GM12878 (cell line): ENCODE data around the gene SEMA5B. TPM values are rescaled to one million over a fixed set of nuclear protein-coding genes. Genes with fewer than 3 reads are reported as not detected.

Experiments used
- ATAC-seq: fragments of 200-7000 bp; cut with Tn5 transposase; 3 replicates; pipeline ENCODE4 v1.9.1; 2020; ENCODE audit warnings: mild to moderate bottlenecking, moderate library complexity
- BruUV-seq: library from RNA; stranded (reverse); fragments of 400-500 nt; replicated peaks from 2 replicates; lab custom pipeline; 2021; lab: Mats Ljungman, UMichigan
- CTCF ChIA-PET: fragments of 300-600 bp; sonication (Branson Sonifier 250); formaldehyde crosslinking; extraction: SDS; loops from one replicate; lab custom pipeline; 2021; ENCODE audit warnings: inconsistent platforms; lab: Yijun Ruan, JAX
- POLR2A ChIA-PET: fragments of 350-600 bp; formaldehyde crosslinking; extraction: SDS; loops from one replicate; lab custom pipeline; 2021; ENCODE audit warnings: inconsistent platforms; lab: Charles Lee
- RAD21 ChIA-PET: fragments of 300-600 bp; sonication (Branson Sonifier 250); formaldehyde crosslinking; loops from one replicate; lab custom pipeline; 2023; ENCODE audit warnings: antibody characterized with exemption; ENCODE audit not compliant: unreplicated experiment; lab: Charles Lee
- SMC1A ChIA-PET: fragments of 300-600 bp; sonication (Branson Sonifier 250); formaldehyde crosslinking; loops from one replicate; lab custom pipeline; 2023; ENCODE audit not compliant: unreplicated experiment, uncharacterized antibody; lab: Charles Lee
- DNase-seq: peaks from one replicate; pipeline ENCODE4 v3.0.0-alpha.2; 2011; ENCODE audit warnings: low read depth, low spot score
- FAIRE-seq: peaks from 3 replicates; lab custom pipeline; 2011; peaks lifted over from hg19 to GRCh38; lab: Jason Lieb, UNC
- H2AFZ ChIP-seq: 2 replicates; pipeline ENCODE4 v1.6.0; 2011; ENCODE audit warnings: low read depth, low read length, control low read depth; ENCODE audit not compliant: control insufficient read depth
- H3K27ac ChIP-seq: 2 replicates; pipeline ENCODE4 v1.5.1; 2011; ENCODE audit warnings: control low read depth; ENCODE audit not compliant: control insufficient read depth, insufficient read depth
- H3K27me3 ChIP-seq, 2 experiments: replicated peaks in 1 of 2; 2 replicates each; pipeline versions ENCODE4 v1.6.0 to v1.6.1; 2011; ENCODE audit warnings: low read length in 1 of 2; ENCODE audit not compliant: control insufficient read depth in 2 of 2, insufficient read depth in 2 of 2
- H3K36me3 ChIP-seq, 2 experiments: 2 replicates each; pipeline ENCODE4 v1.5.1; 2011; ENCODE audit warnings: low read length in 1 of 2; ENCODE audit not compliant: control insufficient read depth in 2 of 2, insufficient read depth in 2 of 2
- H3K4me1 ChIP-seq: 2 replicates; pipeline ENCODE4 v1.6.1; 2011; ENCODE audit warnings: mild to moderate bottlenecking, low read length, moderate library complexity, mixed read lengths; ENCODE audit not compliant: control insufficient read depth, insufficient read depth
- H3K4me2 ChIP-seq: 2 replicates; pipeline ENCODE4 v1.6.0; 2011; ENCODE audit warnings: control low read depth; ENCODE audit not compliant: control insufficient read depth, insufficient read depth
- H3K4me3 ChIP-seq: fragments of 200-600 bp; sonication (generic); 2 replicates; pipeline ENCODE4 v1.5.1; 2016
- H3K79me2 ChIP-seq: 2 replicates; pipeline ENCODE4 v1.6.0; 2011; ENCODE audit warnings: low read length; ENCODE audit not compliant: control insufficient read depth, insufficient read depth
- H3K9ac ChIP-seq: 2 replicates; pipeline ENCODE4 v1.8.0; 2011; ENCODE audit warnings: low read length, control low read depth, mixed read lengths; ENCODE audit not compliant: control insufficient read depth, insufficient read depth
- H3K9me3 ChIP-seq: replicated peaks from 3 replicates; pipeline ENCODE4 v1.5.1; 2011; ENCODE audit warnings: mild to moderate bottlenecking, low read length; ENCODE audit not compliant: control insufficient read depth, insufficient read depth
- H4K20me1 ChIP-seq: 2 replicates; pipeline ENCODE4 v1.6.0; 2011; ENCODE audit not compliant: control insufficient read depth, insufficient read depth
- BMI1 ChIP-seq: fragments of 450-650 bp; IDR thresholded peaks from 2 replicates; pipeline ENCODE4 v1.6.1; 2016; ENCODE audit warnings: mild to moderate bottlenecking, moderate library complexity, borderline replicate concordance
- CBFB ChIP-seq: IDR thresholded peaks from 2 replicates; pipeline ENCODE4 v1.6.1; 2016; ENCODE audit warnings: antibody characterized with exemption, low read depth
- CHD1 ChIP-seq: IDR thresholded peaks from 2 replicates; pipeline ENCODE4 v1.6.1; 2012; ENCODE audit warnings: low read depth, low read length, improper control_type of control experiment
- DPF2 ChIP-seq: fragments of 450-650 bp; IDR thresholded peaks from 2 replicates; pipeline ENCODE4 v1.6.1; 2017; ENCODE audit warnings: mild to moderate bottlenecking
- HDGF ChIP-seq: fragments of 450-650 bp; IDR thresholded peaks from 2 replicates; pipeline ENCODE4 v1.6.1; 2016; ENCODE audit warnings: antibody characterized with exemption
- KAT2A ChIP-seq: conservative IDR thresholded peaks from 2 replicates; pipeline ENCODE4 v1.6.1; 2011; ENCODE audit warnings: low read depth, low read length; ENCODE audit not compliant: control insufficient read depth
- PML ChIP-seq: IDR thresholded peaks from 2 replicates; pipeline ENCODE4 v1.6.1; 2012; ENCODE audit warnings: low read length, inconsistent platforms
- POLR2A ChIP-seq: IDR thresholded peaks from 2 replicates; pipeline ENCODE4 v1.6.1; 2011; ENCODE audit warnings: low read depth, mild to moderate bottlenecking, low read length
- RUNX3 ChIP-seq: IDR thresholded peaks from 2 replicates; pipeline ENCODE4 v1.6.1; 2012; ENCODE audit warnings: low read length, inconsistent platforms
- TAF1 ChIP-seq: IDR thresholded peaks from 2 replicates; pipeline ENCODE4 v1.6.1; 2011; ENCODE audit warnings: mild to moderate bottlenecking, low read depth, low read length, borderline replicate concordance
- TBL1XR1 ChIP-seq: IDR thresholded peaks from 2 replicates; pipeline ENCODE4 v1.6.1; 2012; ENCODE audit warnings: low read depth, low read length, improper control_type of control experiment
- ZSCAN29 ChIP-seq: fragments of 450-650 bp; IDR thresholded peaks from 2 replicates; pipeline ENCODE4 v1.6.1; 2017; ENCODE audit warnings: mild to moderate bottlenecking, moderate library complexity
- WGBS: methylation state at CpG from one replicate; pipeline ENCODE4 v1.1.6; 2016; ENCODE audit warnings: low lambda C conversion rate; ENCODE audit not compliant: insufficient replicate concordance, insufficient coverage; ENCODE audit errors: missing lambda C conversion rate; 5-methylcytosine and 5-hydroxymethylcytosine counted together
- in situ Hi-C: fragments of 300-500 bp; cut with MboI; formaldehyde crosslinking; loops from 9 replicates; pipeline ENCODE4 v1.14.3; 2018; ENCODE audit warnings: mixed read lengths
- intact Hi-C: fragments of 100-400 bp; cut with micrococcal nuclease; formaldehyde crosslinking; loops from one replicate; pipeline ENCODE4 v1.14.2; 2022; ENCODE audit not compliant: unreplicated experiment
- polyA plus RNA-seq, 11 experiments: library from polyadenylated mRNA; depleted of rRNA in 4 of 11; unstranded in 6 of 11; stranded (reverse) in 5 of 11; fragments of >200 nt; fragmentation: Nextera tagmentation in 4 of 11; fragmentation: Illumina TruSeq in 1 of 11; extraction: Ambion mirVana in 4 of 11; extraction: Trizol in 1 of 11; gene quantifications; 1 replicate in 1 of 11; 2 replicates in 10 of 11; pipeline versions ENCODE4 v1.2.1 to v1.2.3, GENCODE V29; 2011 to 2016; ENCODE audit warnings: inconsistent platforms in 2 of 11, missing spikeins in 2 of 11, low read depth in 1 of 11
- total RNA-seq, 4 experiments: library from RNA; depleted of rRNA in 3 of 4; stranded (reverse); fragments of >200 nt in 3 of 4; fragmentation: Illumina TruSeq in 1 of 4; extraction: Trizol in 1 of 4; gene quantifications; 2 replicates each; pipeline versions ENCODE4 v1.2.1 to v1.2.3, GENCODE V29; 2013 to 2021
- TF ChIP-seq, protein P1 (sequence below): fragments of 150-350 bp; IDR thresholded peaks from 2 replicates; pipeline ENCODE4 v1.6.1; 2014; ENCODE audit warnings: mild to moderate bottlenecking, low read depth, low read length
- TF ChIP-seq, protein P2 (sequence below): fragments of 450-650 bp; IDR thresholded peaks from 2 replicates; pipeline ENCODE4 v1.6.1; 2017; ENCODE audit warnings: mild to moderate bottlenecking

The SEMA5B gene
- total and polyA plus RNA-seq, 10 of the 15 experiments (the other 5 are each of a cell fraction or from before 2014, with no cell fraction given): 0.05 TPM; not detected in 9

GRCh38 chr3:123012652-123013051 lies 14.9 kb downstream of the SEMA5B start:
- WGBS: 100% methylated on average over 1 of the region's 1 CpG
- ATAC-seq (no peak), DNase-seq (no peak), FAIRE-seq (no peak)
- ChIA-PET RAD21 (no interaction called here), CTCF (interaction anchor here (1.0 to 1.2 kb wide), 3 partner anchors 10 to 69 kb away, joined by 3 to 4 read pairs (median 3); no protein-coding TSS in a partner anchor), SMC1A (no interaction called here), POLR2A (no interaction called here)
- no peaks in the 10 kb centered on the region for H3K79me2 ChIP-seq
- in situ Hi-C loops (no loop called here), intact Hi-C loops (no loop called here)
- H3K27me3 ChIP-seq: peaks cover 0 to 6% of the 10 kb centered on the region in 2 experiments; a peak in 2 of 4 replicates
- H2AFZ ChIP-seq: no peak overlapping the region
- H3K36me3 ChIP-seq: no peaks in the 10 kb centered on the region
- no peak overlapping the region for H3K27ac ChIP-seq
- H3K4me3 ChIP-seq: no peak overlapping the region
- no peaks in the 10 kb centered on the region for H3K9me3 ChIP-seq
- H3K4me1 ChIP-seq: no peaks in the 10 kb centered on the region
- no peaks in the 10 kb centered on the region for H4K20me1 ChIP-seq
- no peak overlapping the region for H3K4me2 ChIP-seq
- BruUV-seq: no TSS peak
- H3K9ac ChIP-seq: no peak overlapping the region
- no peak for TF ChIP-seq TBL1XR1
- TF ChIP-seq ZSCAN29: no peak
- no peak for TF ChIP-seq BMI1
- no peak for TF ChIP-seq KAT2A
- TF ChIP-seq POLR2A: no peak
- no peak for TF ChIP-seq PML
- TF ChIP-seq HDGF: no peak
- TF ChIP-seq DPF2: no peak
- TF ChIP-seq, protein P1, sequence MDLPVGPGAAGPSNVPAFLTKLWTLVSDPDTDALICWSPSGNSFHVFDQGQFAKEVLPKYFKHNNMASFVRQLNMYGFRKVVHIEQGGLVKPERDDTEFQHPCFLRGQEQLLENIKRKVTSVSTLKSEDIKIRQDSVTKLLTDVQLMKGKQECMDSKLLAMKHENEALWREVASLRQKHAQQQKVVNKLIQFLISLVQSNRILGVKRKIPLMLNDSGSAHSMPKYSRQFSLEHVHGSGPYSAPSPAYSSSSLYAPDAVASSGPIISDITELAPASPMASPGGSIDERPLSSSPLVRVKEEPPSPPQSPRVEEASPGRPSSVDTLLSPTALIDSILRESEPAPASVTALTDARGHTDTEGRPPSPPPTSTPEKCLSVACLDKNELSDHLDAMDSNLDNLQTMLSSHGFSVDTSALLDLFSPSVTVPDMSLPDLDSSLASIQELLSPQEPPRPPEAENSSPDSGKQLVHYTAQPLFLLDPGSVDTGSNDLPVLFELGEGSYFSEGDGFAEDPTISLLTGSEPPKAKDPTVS: no peak
- no peak for TF ChIP-seq TAF1
- no peak for TF ChIP-seq RUNX3
- TF ChIP-seq, protein P2, sequence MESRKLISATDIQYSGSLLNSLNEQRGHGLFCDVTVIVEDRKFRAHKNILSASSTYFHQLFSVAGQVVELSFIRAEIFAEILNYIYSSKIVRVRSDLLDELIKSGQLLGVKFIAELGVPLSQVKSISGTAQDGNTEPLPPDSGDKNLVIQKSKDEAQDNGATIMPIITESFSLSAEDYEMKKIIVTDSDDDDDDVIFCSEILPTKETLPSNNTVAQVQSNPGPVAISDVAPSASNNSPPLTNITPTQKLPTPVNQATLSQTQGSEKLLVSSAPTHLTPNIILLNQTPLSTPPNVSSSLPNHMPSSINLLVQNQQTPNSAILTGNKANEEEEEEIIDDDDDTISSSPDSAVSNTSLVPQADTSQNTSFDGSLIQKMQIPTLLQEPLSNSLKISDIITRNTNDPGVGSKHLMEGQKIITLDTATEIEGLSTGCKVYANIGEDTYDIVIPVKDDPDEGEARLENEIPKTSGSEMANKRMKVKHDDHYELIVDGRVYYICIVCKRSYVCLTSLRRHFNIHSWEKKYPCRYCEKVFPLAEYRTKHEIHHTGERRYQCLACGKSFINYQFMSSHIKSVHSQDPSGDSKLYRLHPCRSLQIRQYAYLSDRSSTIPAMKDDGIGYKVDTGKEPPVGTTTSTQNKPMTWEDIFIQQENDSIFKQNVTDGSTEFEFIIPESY: no peak
- no peak for TF ChIP-seq CBFB
- TF ChIP-seq CHD1: no peak
